Subcutaneous abdominal adipose tissue (tissue), 5 donors: ENCODE results near the gene ACTR3C.
"Not testable (repeated sequence)": the region's sequence is repeated elsewhere in the genome, so short reads cannot be mapped to it uniquely, and the experiment has no call there.

Experiments used
- H3K27ac ChIP-seq: one replicate; pipeline ENCODE4 v1.7.0; 2013; ENCODE audit warnings: low read depth, mild to moderate bottlenecking, inconsistent platforms, low read length, moderate library complexity
- H3K27me3 ChIP-seq, 5 donors: one replicate each; pipeline ENCODE4 v1.7.0; 2013; ENCODE audit warnings: low read length in 5 of 5, inconsistent platforms in 1 of 5; ENCODE audit not compliant: control insufficient read depth in 5 of 5, insufficient read depth in 4 of 5
- H3K36me3 ChIP-seq, 5 donors: one replicate each; pipeline ENCODE4 v1.7.0; 2013; ENCODE audit warnings: low read length in 5 of 5; ENCODE audit not compliant: control insufficient read depth in 5 of 5, insufficient read depth in 5 of 5
- H3K4me1 ChIP-seq, 5 donors: one replicate each; pipeline ENCODE4 v1.7.0; 2013; ENCODE audit warnings: low read length in 5 of 5, mild to moderate bottlenecking in 3 of 5, moderate library complexity in 1 of 5; ENCODE audit not compliant: control insufficient read depth in 5 of 5, insufficient read depth in 5 of 5
- H3K4me3 ChIP-seq, 5 donors: one replicate each; pipeline ENCODE4 v1.7.0; 2013; ENCODE audit warnings: low read length in 5 of 5, low read depth in 1 of 5
- H3K9ac ChIP-seq, 5 donors: one replicate each; pipeline ENCODE4 v1.7.0; 2013; ENCODE audit warnings: low read length in 5 of 5, mild to moderate bottlenecking in 4 of 5, moderate library complexity in 3 of 5
- H3K9me3 ChIP-seq, 5 donors: one replicate each; pipeline ENCODE4 v1.7.0; 2013; ENCODE audit warnings: low read length in 5 of 5; ENCODE audit not compliant: control insufficient read depth in 5 of 5
- donor health status: healthy.
- donor health status: healthy.
- donor health status: healthy.
- donor health status: healthy.
- donor health status: healthy.

Gene ACTR3C

DNA sequence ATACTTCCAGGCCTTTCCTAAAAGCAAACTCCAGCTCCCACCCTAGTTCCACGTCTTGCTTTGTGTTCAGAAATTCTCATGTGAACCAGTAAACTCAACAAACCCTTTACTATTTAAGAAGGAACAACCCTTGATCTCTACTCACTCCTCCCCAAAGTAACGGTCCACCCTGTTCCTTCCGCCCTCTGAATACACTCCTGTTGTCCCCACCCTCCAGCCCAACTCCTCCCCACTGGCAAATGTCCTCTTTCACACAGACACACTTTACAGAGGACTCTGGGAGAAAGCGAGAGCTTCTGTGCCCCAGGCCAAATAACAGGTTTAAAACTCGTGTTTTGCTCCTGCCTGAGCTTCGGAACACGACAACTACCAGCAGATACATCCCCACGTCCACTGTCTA is 55.1 kb downstream of the ACTR3C start:
- H3K27ac ChIP-seq, H3K27me3 ChIP-seq, H3K9ac ChIP-seq, H3K9me3 ChIP-seq, H3K4me1 ChIP-seq, H3K36me3 ChIP-seq, H3K4me3 ChIP-seq: not testable (repeated sequence)

- not testable (repeated sequence) for H3K36me3 ChIP-seq, H3K4me1 ChIP-seq, H3K9me3 ChIP-seq, H3K27me3 ChIP-seq, H3K9ac ChIP-seq, H3K4me3 ChIP-seq, H3K27ac ChIP-seq
These were observed 56.2 kb downstream of the ACTR3C start for GRCh38 chr7:150266953-150267665.

DNA sequence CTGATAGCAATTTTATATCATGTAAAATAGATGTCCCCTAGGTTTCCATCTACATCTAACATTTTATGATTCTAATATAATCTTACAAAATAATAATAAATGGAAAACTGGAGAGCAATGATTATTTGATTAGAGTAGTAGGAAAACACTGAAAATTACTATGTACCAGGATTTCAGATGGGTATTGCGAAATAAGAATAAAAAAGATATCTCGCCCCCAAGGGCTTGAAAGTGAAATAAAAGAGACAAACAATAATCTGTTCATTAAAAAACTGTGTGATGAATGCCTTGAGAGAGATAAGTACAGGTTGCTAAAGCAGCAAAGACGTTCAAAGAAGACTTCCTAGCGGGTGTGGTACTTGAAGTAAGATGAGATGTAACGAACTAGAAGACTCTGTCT is 60.7 kb downstream of the ACTR3C start:
- not testable (repeated sequence) for H3K9ac ChIP-seq, H3K36me3 ChIP-seq, H3K4me1 ChIP-seq, H3K9me3 ChIP-seq, H3K4me3 ChIP-seq, H3K27ac ChIP-seq, H3K27me3 ChIP-seq

DNA sequence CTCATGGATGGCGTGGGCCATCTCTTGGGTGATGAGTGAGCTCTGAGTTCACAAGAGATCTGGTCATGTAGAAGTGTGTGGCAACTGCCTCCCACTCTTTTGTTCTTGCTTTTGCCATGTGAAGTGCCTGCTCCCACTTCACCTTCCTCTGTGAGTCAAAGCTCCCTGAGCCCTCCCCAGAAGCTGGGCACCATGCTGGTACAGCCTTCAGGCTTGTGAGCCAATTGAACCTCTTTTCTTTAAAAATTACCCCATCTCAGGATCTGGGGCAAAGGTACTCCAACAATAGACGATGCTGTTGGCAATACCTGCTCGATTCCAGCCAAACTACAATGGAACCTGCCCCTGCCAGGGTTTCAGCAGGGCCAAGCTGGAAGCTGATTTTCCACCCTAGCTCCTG is 75.6 kb downstream of the ACTR3C start:
- H3K27ac ChIP-seq, H3K4me1 ChIP-seq, H3K36me3 ChIP-seq, H3K4me3 ChIP-seq, H3K27me3 ChIP-seq, H3K9ac ChIP-seq, H3K9me3 ChIP-seq: not testable (repeated sequence)

DNA sequence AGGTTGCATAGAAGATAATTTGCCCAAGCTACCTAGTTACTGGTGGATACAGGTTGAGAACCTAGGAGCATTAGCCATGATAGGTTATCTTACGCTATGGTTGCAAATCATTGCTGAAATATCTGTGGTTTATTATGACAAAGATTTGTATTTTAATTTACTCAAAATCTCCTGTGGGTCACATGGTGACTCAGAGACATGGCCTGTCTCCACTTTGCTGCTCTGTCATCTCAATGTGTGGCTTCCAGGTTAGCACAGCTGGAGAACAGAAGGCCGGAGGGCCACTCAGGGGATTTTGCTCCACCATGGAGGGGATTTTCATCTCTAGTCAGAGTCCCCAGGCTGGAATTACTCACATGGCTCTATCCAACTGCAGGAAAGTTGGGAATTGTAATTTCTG is 78.1 kb downstream of the ACTR3C start:
- H3K4me3 ChIP-seq, H3K4me1 ChIP-seq, H3K36me3 ChIP-seq, H3K27ac ChIP-seq, H3K9me3 ChIP-seq, H3K9ac ChIP-seq, H3K27me3 ChIP-seq: not testable (repeated sequence)

GRCh38 chr7:150242935-150243334 is 80.4 kb downstream of the ACTR3C start:
- not testable (repeated sequence) for H3K27me3 ChIP-seq, H3K9ac ChIP-seq, H3K27ac ChIP-seq, H3K4me1 ChIP-seq, H3K9me3 ChIP-seq, H3K36me3 ChIP-seq, H3K4me3 ChIP-seq

GRCh38 chr7:150225444-150225843 is 97.9 kb downstream of the ACTR3C start:
- not testable (repeated sequence) for H3K9ac ChIP-seq, H3K27me3 ChIP-seq, H3K4me3 ChIP-seq, H3K9me3 ChIP-seq, H3K4me1 ChIP-seq, H3K27ac ChIP-seq, H3K36me3 ChIP-seq

GRCh38 chr7:150222083-150222972 is 101.0 kb downstream of the ACTR3C start:
- H3K4me1 ChIP-seq, H3K36me3 ChIP-seq, H3K4me3 ChIP-seq, H3K9ac ChIP-seq, H3K27ac ChIP-seq, H3K9me3 ChIP-seq, H3K27me3 ChIP-seq: not testable (repeated sequence)

GRCh38 chr7:150220673-150221181 is 102.6 kb downstream of the ACTR3C start:
- H3K36me3 ChIP-seq, H3K9me3 ChIP-seq, H3K4me1 ChIP-seq, H3K4me3 ChIP-seq, H3K9ac ChIP-seq, H3K27ac ChIP-seq, H3K27me3 ChIP-seq: not testable (repeated sequence)

DNA sequence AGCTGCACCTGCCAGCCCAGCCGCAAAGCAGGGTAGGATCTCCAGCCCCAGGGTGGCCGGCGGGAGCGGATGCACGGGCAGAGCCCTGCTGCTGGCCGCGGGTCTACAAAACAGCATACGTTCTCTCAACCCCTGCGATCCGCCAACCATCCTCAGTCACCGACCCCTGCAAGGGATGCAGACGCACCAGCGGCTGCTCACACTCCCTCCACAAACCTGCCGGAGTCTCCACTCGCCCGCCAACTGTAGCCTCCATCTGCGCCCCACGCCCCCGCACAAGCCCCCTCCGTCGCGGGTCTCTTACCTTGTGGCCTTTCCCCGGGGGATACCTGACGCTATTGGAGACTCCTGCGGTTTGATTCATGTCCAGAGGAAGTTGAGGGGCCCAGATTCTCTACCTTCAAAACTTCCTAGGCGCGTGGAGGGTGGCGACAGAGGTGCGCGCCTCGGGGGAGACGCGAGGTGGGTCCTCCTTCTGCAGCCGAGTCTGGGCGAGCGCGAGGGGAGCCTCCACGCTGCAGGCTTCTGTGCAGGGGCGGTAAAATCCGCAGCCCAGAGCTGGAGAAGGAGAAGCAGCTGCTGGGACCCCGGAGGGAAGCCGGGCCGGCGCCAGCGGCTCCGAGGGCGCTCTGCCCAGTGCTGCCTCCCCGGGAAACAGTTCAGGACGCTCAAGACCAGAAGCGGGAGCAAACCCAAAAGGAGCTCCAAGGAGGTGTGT is 103.2 kb downstream of the ACTR3C start:
- not testable (repeated sequence) for H3K4me1 ChIP-seq, H3K36me3 ChIP-seq, H3K27ac ChIP-seq, H3K9ac ChIP-seq, H3K9me3 ChIP-seq, H3K27me3 ChIP-seq, H3K4me3 ChIP-seq
